SH-SY5Y (cell line): ENCODE results near the gene ATXN1L.

Source experiments
- GATA2 ChIP-seq: IDR thresholded peaks from 2 replicates; pipeline ENCODE4 v1.6.1; 2011; ENCODE audit warnings: mild to moderate bottlenecking, low read depth, low read length
- GATA3 ChIP-seq: IDR thresholded peaks from 2 replicates; pipeline ENCODE4 v1.6.1; 2011; ENCODE audit warnings: low read depth, mild to moderate bottlenecking, low read length, moderate library complexity

GRCh38 chr16:71843572-71843971, 2.2 kb upstream of the ATXN1L start:
- no peak for TF ChIP-seq GATA2
- TF ChIP-seq GATA3, result no peak
